Kidney (tissue), 14 donors: ENCODE data around the gene SERPINA5. TPM values are rescaled to one million over a fixed set of nuclear protein-coding genes. Genes with fewer than 3 reads are reported as not detected.
"Not testable (repeated sequence)": the region's sequence is repeated elsewhere in the genome, so short reads cannot be mapped to it uniquely, and the experiment has no call there.

ENCODE experiments used
- DNase-seq, 5 donors: peaks; one replicate each; pipeline ENCODE4 v3.0.0-alpha.2; 2013 to 2020
- FAIRE-seq: peaks from 2 replicates; lab custom pipeline; 2012; peaks lifted over from hg19 to GRCh38; lab: Jason Lieb, UNC
- H3K27ac ChIP-seq, 2 donors: one replicate each; pipeline ENCODE4 v1.7.0; 2013; ENCODE audit warnings: low read depth in 2 of 2, low read length in 2 of 2, inconsistent platforms in 1 of 2
- H3K27me3 ChIP-seq: one replicate; pipeline ENCODE4 v1.7.1; 2013; ENCODE audit warnings: low read length, inconsistent platforms; ENCODE audit not compliant: control insufficient read depth, insufficient read depth
- H3K36me3 ChIP-seq, 3 donors: one replicate each; pipeline versions ENCODE4 v1.7.0 to v1.7.1; 2013; ENCODE audit warnings: low read length in 3 of 3, control low read depth in 1 of 3, inconsistent platforms in 1 of 3; ENCODE audit not compliant: insufficient read depth in 3 of 3, control insufficient read depth in 2 of 3
- H3K4me1 ChIP-seq, 3 donors: one replicate each; pipeline versions ENCODE4 v1.7.0 to v1.7.1; 2013; ENCODE audit warnings: low read length in 3 of 3, inconsistent platforms in 1 of 3, low read depth in 1 of 3; ENCODE audit not compliant: control insufficient read depth in 2 of 3, insufficient read depth in 2 of 3
- H3K4me3 ChIP-seq, 3 donors: one replicate each; pipeline versions ENCODE4 v1.7.0 to v1.8.1; 2013; ENCODE audit warnings: low read length in 3 of 3, control low read depth in 1 of 3, inconsistent platforms in 1 of 3
- H3K9ac ChIP-seq, 3 donors: one replicate each; pipeline versions ENCODE4 v1.7.0 to v1.7.1; 2013; ENCODE audit warnings: low read length in 3 of 3, control low read depth in 1 of 3, inconsistent platforms in 1 of 3
- H3K9me3 ChIP-seq, 3 donors: one replicate each; pipeline versions ENCODE4 v1.7.0 to v1.7.1; 2013; ENCODE audit warnings: low read length in 3 of 3, control low read depth in 1 of 3, inconsistent platforms in 1 of 3; ENCODE audit not compliant: control insufficient read depth in 2 of 3, insufficient read depth in 1 of 3
- CTCF ChIP-seq: IDR thresholded peaks from 3 replicates; pipeline ENCODE4 v1.5.1; 2012; ENCODE audit warnings: mild to moderate bottlenecking, moderate library complexity, borderline replicate concordance; ENCODE audit not compliant: insufficient read depth; ENCODE audit errors: extremely low read depth
- intact Hi-C: fragments of 100-400 bp; cut with DNase I; formaldehyde crosslinking; loops from one replicate; pipeline ENCODE4 v1.11.1; 2022
- polyA plus RNA-seq: library from polyadenylated mRNA; stranded (reverse); fragments of 350-450 nt; fragmentation: Illumina TruSeq; extraction: RNeasy Lipid Tissue Mini Kit (QIAGEN cat#74804); gene quantifications from one replicate; pipeline ENCODE4 v1.2.3, GENCODE V29; 2014; ENCODE audit warnings: low read depth, low replicate concordance; ENCODE audit not compliant: insufficient read depth
- total RNA-seq: library from RNA; stranded (reverse); fragmentation: NEBNext Ultra II Directional; extraction: Animal tissue kit (Norgen Biotek cat#: 25700); gene quantifications from one replicate; pipeline ENCODE4 v1.2.1, GENCODE V29; 2021
- donor health status: control.
- donor health status: control.
- donor health status: control.
- donor health status: control.
- donor health status: control.
- donor health status: DM: yes; HTN: yes; CAD: no.
- donor health status: Normal renal cell carcinoma (clear cell type).

SERPINA5 gene
- total and polyA plus RNA-seq, 2 donors from 2014 or later = 85.1 to 522 TPM

GRCh38 chr14:94601884-94602391, 20.7 kb downstream of the SERPINA5 start:
- intact Hi-C loops = no loop called here
- Histone ChIP-seq H3K9me3 (no peaks in the 10 kb centered on the region), H3K27ac (no peak overlapping the region), H3K9ac (no peak overlapping the region), H3K4me1 (peaks cover 0 to 21% (median 9%) of the 10 kb centered on the region in 3 donors), H3K27me3 (no peaks in the 10 kb centered on the region), H3K4me3 (no peak overlapping the region), H3K36me3 (no peaks in the 10 kb centered on the region)
- no peak for DNase-seq
- no peak for FAIRE-seq
- TF ChIP-seq CTCF = no peak

- Histone ChIP-seq H3K36me3 (no peaks in the 10 kb centered on the region), H3K27me3 (no peaks in the 10 kb centered on the region), H3K9me3 (no peaks in the 10 kb centered on the region), H3K27ac (no peak overlapping the region), H3K4me3 (no peak overlapping the region), H3K9ac (no peak overlapping the region), H3K4me1 (peaks cover 0 to 20% (median 9%) of the 10 kb centered on the region in 3 donors)
- no peak for FAIRE-seq
- intact Hi-C loops = no loop called here
- DNase-seq = no peak
- no peak for TF ChIP-seq CTCF
These were observed 21.5 kb downstream of the SERPINA5 start for GRCh38 chr14:94602722-94603121.

- Histone ChIP-seq H3K9ac (no peak overlapping the region), H3K4me3 (no peak overlapping the region), H3K4me1 (peaks cover 0 to 7% (median 0%) of the 10 kb centered on the region in 3 donors), H3K9me3 (no peaks in the 10 kb centered on the region), H3K27me3 (no peaks in the 10 kb centered on the region), H3K27ac (no peak overlapping the region), H3K36me3 (no peaks in the 10 kb centered on the region)
- intact Hi-C loops = no loop called here
- no peak for TF ChIP-seq CTCF
- DNase-seq (peak in 1 of 5 donors; percentile 8), FAIRE-seq (no peak)
These were observed 24.1 kb downstream of the SERPINA5 start for GRCh38 chr14:94605361-94605760.

DNA sequence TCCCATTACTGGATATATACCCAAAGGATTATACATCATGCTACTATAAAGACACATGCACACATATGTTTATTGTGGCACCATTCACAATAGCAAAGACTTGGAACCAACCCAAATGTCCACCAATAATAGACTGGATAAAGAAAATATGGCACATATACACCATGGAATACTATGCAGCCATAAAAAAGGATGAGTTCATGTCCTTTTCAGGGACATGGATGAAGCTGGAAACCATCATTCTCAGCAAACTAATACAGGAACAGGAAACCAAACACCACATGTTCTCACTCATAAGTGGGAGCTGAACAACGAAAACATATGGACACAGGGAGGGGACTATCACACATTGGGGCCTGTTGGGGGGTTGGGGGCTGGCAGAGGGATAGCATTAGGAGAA, 27.7 kb downstream of the SERPINA5 start:
- intact Hi-C loops, H3K36me3 ChIP-seq, H3K27ac ChIP-seq, H3K27me3 ChIP-seq, H3K4me1 ChIP-seq, H3K9me3 ChIP-seq, FAIRE-seq, H3K9ac ChIP-seq, H3K4me3 ChIP-seq, DNase-seq: not testable (repeated sequence)
